ENCODE results near the gene TREML1.

DNA sequence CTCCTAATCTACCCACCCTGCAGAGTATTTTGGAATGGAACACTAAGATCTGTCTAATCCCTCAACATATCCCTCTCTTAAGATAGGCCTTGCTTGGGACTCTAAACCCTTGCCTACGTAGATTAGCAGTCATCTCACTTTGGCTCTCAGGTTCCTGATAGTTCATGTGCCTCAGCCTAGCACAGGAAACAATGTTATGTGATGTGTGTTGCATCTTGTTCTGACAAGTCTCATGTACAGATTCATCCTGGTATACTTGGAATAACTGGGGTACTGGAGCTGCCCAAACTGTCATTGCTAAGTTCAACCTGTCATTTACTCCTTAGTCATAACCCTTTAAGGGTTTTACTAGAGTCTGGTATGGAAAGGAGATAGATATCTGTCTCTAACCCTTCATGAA, 34.1 kb downstream of the TREML1 start:
- TF ChIP-seq EP300 (IDR thresholded peaks at IDR 0.05) (no peak), CTCF (IDR thresholded peaks at IDR 0.05) (no peak)
